HL-60 (cell line): ENCODE results near the gene ANKZF1.
A peak's percentile ranks its signal among the peaks of the same experiment; 100 is the strongest.

Experiments
- GABPA ChIP-seq: IDR thresholded peaks from 2 replicates; pipeline ENCODE4 v1.6.1; 2012; ENCODE audit warnings: low read depth
- POLR2AphosphoS5 ChIP-seq: IDR thresholded peaks from 2 replicates; pipeline ENCODE4 v1.6.1; 2012; ENCODE audit warnings: low read depth
- SPI1 ChIP-seq: IDR thresholded peaks from 2 replicates; pipeline ENCODE4 v1.6.1; 2012; ENCODE audit warnings: low read depth, mild to moderate bottlenecking, borderline replicate concordance
- TF ChIP-seq, protein P1 (sequence below): IDR thresholded peaks from one replicate; pipeline ENCODE4 v1.5.1; 2011; ENCODE audit warnings: low read length, control low read depth, inconsistent platforms; ENCODE audit not compliant: insufficient read depth
- TF ChIP-seq, protein P2 (sequence below): IDR thresholded peaks from 2 replicates; pipeline ENCODE4 v1.6.1; 2012; ENCODE audit warnings: low read depth; ENCODE audit not compliant: insufficient replicate concordance

- TF ChIP-seq, protein P1, sequence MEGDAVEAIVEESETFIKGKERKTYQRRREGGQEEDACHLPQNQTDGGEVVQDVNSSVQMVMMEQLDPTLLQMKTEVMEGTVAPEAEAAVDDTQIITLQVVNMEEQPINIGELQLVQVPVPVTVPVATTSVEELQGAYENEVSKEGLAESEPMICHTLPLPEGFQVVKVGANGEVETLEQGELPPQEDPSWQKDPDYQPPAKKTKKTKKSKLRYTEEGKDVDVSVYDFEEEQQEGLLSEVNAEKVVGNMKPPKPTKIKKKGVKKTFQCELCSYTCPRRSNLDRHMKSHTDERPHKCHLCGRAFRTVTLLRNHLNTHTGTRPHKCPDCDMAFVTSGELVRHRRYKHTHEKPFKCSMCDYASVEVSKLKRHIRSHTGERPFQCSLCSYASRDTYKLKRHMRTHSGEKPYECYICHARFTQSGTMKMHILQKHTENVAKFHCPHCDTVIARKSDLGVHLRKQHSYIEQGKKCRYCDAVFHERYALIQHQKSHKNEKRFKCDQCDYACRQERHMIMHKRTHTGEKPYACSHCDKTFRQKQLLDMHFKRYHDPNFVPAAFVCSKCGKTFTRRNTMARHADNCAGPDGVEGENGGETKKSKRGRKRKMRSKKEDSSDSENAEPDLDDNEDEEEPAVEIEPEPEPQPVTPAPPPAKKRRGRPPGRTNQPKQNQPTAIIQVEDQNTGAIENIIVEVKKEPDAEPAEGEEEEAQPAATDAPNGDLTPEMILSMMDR: no peak
- TF ChIP-seq, protein P2, sequence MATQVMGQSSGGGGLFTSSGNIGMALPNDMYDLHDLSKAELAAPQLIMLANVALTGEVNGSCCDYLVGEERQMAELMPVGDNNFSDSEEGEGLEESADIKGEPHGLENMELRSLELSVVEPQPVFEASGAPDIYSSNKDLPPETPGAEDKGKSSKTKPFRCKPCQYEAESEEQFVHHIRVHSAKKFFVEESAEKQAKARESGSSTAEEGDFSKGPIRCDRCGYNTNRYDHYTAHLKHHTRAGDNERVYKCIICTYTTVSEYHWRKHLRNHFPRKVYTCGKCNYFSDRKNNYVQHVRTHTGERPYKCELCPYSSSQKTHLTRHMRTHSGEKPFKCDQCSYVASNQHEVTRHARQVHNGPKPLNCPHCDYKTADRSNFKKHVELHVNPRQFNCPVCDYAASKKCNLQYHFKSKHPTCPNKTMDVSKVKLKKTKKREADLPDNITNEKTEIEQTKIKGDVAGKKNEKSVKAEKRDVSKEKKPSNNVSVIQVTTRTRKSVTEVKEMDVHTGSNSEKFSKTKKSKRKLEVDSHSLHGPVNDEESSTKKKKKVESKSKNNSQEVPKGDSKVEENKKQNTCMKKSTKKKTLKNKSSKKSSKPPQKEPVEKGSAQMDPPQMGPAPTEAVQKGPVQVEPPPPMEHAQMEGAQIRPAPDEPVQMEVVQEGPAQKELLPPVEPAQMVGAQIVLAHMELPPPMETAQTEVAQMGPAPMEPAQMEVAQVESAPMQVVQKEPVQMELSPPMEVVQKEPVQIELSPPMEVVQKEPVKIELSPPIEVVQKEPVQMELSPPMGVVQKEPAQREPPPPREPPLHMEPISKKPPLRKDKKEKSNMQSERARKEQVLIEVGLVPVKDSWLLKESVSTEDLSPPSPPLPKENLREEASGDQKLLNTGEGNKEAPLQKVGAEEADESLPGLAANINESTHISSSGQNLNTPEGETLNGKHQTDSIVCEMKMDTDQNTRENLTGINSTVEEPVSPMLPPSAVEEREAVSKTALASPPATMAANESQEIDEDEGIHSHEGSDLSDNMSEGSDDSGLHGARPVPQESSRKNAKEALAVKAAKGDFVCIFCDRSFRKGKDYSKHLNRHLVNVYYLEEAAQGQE: no peak
- TF ChIP-seq POLR2AphosphoS5 (peak; percentile 93), SPI1 (no peak), GABPA (no peak)
Observed at GRCh38 chr2:219206328-219207133, 23.1 kb upstream of the ANKZF1 start, which contains the start of gene ZFAND2B.
